GM19324 (cell line): Measurements from ENCODE around the gene RELA.
A peak's percentile ranks its signal among the peaks of the same experiment; 100 is the strongest.
"Not testable (repeated sequence)": the region's sequence is repeated elsewhere in the genome, so short reads cannot be mapped to it uniquely, and the experiment has no call there.

Experiments used
- ATAC-seq: cut with Tn5 transposase; IDR thresholded peaks from one replicate; pipeline ENCODE4 v1.9.1; 2021; ENCODE audit warnings: mild to moderate bottlenecking, moderate library complexity; ENCODE audit not compliant: unreplicated experiment, low FRiP score

RELA gene

DNA sequence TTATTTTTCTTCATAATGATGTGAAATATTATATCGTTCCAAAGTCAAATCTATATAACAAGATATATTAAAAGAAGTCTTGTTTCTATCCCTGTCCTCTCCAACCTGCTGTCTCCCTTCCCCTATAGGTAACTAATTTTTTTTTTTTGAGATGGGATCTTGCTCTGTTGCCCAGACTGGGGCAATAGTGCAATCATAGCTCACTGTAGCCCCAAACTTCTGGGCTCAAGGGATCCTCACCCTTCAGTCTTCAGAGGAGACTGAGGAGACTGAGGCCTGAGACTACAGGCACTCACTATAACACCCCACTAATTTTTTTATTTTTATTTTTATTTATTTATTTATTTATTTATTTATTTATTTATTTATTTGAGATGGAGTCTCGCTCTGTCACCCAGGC is 10.3 kb upstream of the RELA start:
- ATAC-seq, result no peak

DNA sequence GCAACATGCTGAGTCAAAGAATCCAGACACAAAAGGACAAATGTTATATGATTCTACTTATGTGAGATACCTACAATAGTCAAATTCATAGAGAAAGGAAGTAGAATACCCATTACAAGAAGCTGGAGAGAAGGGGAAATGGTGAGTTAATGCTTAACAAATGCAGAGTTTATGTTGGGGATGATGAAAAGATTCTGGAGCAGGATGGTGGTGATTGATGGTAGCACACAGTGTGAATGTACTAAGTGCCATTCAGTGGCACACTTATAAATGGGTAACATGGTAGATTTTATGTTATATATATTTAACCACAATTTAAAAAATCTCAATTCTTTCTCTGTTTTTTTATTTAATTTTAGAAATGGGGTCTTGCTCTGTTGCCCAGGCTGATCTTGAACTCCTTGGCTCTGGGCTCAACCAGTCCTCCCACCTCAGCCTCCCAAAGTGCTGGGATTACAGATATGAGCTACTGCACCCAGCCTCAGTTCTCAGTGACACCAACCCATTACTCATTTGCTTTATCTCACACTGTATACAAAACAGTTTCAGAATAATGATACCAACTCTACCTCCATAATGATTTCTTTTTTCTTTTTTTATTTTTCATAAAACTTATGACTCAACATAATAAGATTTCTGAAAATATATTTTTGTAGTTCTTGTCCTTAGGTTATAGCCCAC is 9.6 kb upstream of the RELA start:
- no peak for ATAC-seq

DNA sequence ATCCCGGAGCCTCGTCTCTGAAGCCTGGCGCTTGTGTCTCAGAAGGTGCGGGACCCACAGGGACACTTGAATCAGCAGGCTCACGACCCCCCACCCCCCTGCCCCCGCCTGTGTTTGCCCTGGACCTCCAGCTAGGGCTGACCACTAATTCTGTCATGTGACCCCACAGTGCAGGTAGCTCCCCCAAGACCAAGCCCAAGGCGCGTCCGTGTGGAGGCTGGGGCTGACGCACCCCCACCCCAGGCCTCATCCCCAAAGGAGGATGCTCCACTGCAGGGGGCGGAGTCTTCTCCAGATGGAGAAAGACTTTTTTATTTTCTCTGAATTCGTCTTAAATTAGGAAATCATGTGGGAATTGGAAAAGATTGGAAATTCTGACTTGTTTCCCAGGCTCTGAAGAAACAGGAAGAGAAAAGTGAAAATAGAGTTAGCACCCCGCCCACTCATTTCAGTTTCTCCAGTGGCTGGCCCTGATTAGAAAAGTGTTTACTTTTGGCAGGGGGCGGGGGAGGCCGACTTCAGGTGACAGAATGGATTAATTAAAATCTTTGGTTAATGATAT is 1.0 kb upstream of the RELA start:
- ATAC-seq, result no peak

DNA sequence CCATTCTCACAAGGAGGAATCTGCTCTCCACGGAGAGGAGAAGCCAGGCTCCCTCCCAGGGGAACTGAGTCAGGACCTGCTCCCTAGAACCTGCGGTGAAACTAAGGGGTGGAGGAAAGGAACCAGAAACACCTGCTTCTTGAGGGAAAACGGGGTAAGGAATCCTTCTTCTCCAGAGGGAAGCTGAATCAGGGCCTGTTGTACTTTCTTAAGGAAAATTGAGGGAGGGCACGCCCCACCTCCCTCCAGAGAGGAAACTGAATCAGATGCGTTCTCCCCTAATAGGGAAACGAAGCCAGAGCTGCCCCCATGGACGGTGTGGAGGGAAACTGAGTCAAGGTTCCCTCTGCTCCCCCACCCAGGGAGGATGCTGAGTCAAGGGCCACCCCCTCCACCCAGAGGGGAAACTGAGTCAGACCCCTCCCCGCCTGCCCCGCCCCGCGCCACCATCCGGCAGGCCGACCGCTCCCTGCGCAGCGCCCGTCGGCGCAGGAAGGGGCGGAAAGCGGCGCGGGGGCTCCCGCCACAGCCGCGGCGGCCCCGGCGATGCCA is 393 bp downstream of the RELA start:
- no peak for ATAC-seq

DNA sequence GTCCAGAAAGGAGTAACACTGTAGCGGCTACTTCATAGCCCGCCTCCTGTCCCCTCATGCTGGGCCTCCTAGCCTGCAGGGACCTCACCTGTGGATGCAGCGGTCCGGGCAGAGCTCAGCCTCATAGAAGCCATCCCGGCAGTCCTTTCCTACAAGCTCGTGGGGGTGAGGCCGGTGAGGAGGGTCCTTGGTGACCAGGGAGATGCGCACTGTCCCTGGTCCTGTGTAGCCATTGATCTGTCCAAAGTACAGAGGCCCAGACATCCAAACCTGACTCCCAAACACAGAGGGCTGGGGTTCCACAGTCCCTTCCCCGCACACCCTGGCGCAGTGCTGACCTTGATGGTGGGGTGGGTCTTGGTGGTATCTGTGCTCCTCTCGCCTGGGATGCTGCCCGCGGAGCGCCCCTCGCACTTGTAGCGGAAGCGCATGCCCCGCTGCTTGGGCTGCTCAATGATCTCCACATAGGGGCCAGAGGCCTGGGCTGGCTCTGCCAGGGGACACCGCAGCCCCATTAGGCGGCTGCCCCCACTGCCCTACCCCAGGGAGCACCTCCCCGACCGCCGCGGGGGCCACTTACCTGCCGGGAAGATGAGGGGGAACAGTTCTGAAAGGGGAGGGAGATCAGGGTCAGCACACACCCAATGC is 993 bp downstream of the RELA start:
- no peak for ATAC-seq

DNA sequence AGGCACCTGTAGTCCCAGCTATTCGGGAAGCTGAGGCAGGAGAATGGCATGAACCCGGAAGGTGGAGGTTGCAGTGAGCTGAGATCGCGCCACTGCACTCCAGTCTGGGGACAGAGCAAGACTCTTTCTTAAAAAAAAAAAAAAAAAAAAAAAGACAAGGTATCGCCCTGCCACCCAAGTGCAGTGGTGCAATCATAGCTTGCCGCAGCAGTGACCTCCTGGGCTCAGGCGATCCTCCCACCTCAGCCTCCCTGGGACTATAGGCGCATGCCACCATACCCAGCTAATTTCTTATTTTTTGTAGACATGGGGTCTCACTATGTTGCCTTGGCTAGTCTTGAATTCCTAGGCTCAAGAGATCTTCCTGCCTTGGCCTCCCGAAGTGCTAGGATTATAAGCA is 1.8 kb downstream of the RELA start:
- not testable (repeated sequence) for ATAC-seq

DNA sequence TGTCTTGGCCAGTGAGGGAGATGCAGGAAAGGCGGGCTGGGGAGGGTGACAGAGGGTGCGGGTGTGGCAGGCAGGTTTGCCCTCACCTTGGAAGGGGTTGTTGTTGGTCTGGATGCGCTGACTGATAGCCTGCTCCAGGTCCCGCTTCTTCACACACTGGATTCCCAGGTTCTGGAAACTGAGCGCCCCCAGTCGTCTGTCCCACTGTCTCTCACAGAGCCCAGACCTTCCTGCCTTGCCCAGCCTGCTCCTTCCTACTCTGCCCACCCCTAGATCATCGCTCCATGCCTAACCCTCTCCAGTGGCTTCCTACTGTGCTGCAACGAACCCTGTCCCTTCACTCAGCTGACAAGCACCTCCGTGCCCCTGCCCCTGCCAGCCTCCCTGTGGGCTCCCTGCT is 2.7 kb downstream of the RELA start:
- ATAC-seq, result no peak

DNA sequence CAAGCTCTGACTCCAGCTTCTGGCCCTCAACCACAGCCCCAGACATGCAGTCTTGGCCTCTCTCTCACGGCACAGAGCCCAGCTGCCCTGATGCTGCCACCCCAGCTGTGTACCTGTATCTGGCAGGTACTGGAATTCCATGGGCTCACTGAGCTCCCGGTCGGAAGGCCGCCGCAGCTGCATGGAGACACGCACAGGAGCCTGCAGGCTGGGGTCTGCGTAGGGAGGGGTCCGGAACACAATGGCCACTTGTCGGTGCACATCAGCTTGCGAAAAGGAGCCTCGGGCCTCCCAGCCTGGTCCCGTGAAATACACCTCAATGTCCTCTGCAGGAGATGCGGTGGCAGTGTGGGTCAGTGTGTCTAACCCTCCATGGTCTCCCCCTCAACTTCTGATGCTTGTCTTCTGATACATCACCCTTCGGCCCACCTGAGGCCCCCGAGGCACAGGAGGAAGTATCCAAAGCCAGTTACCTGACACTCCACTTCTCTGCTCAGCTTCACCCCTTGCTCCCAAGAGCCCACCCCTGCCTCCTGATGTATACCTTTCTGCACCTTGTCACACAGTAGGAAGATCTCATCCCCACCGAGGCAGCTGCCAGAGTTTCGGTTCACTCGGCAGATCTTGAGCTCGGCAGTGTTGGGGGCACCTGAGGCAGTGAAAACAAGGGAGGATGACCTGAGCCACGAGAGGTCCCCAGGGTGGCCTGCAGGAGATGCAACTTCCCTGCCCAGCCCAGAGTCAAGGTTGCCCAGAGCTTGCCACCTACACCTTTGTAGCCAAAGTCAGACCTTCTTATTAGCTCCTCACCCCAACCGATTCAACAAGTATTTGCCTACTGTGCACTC is 4.3 kb downstream of the RELA start:
- ATAC-seq, result no peak

DNA sequence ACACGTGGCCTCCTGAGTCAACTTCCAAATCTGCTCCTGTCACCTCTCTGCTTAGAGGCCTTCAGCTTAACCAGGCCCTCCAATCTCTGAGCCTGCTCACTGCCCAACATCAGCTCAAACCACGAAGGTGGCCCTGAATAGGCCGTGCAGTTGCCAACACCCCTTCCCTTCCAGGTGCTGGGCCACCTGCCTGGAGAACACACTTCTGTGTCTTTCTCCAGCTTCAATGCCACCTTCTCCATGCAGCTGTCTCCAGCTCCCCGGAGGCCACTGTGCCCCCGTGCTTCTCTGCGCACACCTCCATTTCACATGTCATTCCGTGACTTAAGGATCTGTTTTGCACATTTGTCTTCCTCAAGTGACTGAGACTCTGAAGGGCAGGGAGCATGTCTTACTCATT is 5.3 kb downstream of the RELA start:
- no peak for ATAC-seq

DNA sequence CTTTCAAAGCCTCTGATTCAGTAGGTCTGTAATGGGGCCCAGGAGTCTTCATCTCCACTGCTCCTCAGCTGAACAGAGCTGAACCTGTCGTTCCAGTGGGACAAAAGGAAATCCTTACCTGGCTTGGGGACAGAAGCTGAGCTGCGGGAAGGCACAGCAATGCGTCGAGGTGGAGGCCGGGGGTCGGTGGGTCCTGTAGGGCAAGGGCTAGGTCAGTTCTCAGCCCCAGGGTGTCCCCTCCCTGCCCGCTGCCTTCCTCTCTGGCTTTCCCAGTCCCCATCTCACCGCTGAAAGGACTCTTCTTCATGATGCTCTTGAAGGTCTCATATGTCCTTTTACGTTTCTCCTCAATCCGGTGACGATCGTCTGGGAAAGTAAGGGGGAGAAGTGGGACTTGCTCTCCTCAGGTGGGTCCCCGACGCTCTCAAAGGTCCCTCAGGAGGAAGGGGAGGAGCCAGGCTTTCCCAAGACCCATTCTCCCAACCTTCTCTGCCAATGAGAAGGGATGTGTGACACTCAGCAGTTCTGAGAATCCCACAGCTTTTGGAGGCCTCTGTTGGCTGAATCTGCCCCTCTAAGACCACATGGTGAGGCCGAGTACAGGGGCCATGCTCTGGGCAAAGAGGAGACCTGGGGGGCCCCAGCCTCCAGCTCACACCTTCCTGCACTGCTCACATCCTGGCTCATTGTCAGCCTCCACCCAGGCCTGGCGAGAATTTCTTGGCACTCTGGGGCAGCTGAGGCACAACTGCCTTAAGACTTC is 7.0 kb downstream of the RELA start:
- ATAC-seq, result no peak

DNA sequence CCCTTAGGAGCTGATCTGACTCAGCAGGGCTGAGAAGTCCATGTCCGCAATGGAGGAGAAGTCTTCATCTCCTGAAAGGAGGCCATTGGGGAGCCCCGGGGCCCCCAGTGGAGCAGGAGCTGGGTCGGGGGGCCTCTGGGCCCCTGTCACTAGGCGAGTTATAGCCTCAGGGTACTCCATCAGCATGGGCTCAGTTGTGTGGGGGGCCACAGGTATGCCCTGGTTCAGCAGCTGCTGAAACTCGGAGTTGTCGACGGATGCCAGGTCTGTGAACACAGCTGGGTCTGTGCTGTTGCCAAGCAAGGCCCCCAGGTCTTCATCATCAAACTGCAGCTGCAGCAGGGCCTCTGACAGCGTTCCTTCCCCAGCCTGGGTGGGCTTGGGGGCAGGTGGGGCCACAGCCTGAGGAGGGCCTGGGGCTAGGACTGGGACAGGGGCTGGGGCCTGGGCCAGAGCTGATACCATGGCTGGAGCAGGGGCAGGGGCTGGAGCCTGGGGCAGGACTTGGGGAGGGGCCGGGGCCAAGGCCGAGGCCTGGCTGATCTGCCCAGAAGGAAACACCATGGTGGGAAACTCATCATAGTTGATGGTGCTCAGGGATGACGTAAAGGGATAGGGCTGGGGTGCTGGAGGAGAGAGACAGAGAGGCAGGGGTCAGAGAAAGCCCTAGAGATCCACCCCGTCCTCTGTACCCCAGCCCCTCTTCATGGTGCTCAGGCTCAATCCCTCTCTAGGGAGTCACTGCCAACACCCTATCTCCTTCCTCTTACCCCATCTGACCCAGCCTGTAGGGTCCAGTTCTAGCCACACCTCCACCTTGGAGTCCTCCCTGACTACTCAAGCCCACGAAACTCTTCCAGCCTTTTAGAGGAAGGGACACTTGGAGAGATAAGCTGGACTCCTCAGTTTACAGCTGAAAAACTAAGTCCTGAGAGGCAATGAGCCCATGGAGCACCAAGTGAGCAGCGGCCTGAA is 8.1 kb downstream of the RELA start:
- no peak for ATAC-seq

DNA sequence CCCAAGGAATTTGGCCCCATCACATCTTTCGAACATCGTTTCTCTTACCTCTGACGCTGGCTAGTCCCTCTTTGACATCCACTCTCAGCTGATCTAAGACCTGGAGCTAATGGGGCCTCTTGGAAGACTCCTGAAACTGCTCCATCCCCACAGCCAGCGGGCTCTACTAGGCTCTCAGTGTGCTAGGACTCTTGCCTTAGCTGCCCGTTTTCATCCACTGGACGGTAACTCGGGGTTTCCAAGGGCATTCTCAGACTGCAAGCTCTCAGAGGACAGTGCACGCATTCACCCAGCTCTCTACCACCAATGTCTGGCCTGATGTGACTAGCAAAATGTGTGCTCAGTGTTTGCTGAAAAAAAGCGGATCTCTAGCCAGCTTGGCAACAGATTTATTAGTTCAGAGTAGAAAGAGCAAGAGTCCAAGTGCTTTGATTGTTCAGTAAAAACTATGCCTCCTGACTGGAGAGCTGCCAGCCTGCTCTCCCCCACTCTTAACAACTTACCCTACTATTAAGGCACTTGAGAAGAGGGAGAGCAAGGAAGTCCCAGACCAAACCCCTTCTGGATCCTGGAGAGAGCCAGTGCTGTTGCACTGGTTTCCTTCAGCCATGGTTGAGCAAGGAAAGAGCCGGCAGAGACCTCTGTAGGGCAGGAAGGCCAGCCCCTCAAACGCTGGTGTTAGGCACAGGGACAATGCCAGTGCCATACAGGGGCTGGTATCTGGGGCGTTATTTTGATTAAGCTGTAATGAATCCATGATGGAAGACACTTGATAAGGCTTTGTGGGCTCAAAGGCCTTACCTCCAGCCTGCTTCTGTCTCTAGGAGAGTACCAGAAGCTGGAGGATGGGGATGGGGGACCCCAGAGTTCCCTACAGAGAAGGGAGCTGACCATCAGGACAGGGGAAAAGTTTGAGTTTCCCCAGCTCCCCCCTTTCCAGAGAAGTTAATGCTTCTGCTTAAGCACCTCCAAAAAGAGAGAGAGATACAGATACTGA is 9.2 kb downstream of the RELA start:
- ATAC-seq, result no peak

DNA sequence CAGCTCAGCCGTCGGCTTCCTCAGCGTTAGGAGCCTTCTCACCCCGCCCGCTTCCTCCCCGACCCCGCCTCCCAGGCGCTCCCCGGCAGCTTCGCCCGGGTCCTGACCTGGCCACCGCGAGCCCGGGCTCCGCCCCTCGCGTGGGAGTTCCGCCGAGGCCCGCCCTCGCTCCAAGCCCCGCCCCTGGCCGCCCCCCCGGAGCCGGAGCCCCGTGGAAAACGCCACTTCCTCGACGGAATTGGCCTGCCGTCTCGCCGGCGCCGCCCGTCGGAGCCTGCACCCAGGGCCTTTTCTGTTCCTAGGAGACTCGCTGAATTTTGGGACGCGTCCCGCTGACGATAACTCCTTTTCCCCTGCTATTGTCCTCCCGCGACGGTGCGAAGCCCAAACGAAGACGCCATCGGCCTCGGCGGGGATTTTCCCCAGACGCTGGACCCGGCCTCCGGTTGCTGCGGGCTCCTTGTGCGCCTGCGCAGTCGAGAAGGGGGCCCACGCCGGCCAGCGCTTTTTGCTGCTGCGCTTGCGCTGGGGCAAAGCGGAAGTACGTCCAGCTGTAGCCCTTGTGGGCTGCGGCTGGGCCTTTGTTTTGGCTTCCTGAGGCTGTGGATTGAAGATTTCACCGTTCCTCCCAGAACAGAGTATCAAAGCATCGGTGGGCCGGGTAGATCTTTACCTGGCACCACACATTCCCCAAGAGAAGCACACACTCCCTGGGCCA is 10.0 kb downstream of the RELA start:
- peak; percentile 88 for ATAC-seq

DNA sequence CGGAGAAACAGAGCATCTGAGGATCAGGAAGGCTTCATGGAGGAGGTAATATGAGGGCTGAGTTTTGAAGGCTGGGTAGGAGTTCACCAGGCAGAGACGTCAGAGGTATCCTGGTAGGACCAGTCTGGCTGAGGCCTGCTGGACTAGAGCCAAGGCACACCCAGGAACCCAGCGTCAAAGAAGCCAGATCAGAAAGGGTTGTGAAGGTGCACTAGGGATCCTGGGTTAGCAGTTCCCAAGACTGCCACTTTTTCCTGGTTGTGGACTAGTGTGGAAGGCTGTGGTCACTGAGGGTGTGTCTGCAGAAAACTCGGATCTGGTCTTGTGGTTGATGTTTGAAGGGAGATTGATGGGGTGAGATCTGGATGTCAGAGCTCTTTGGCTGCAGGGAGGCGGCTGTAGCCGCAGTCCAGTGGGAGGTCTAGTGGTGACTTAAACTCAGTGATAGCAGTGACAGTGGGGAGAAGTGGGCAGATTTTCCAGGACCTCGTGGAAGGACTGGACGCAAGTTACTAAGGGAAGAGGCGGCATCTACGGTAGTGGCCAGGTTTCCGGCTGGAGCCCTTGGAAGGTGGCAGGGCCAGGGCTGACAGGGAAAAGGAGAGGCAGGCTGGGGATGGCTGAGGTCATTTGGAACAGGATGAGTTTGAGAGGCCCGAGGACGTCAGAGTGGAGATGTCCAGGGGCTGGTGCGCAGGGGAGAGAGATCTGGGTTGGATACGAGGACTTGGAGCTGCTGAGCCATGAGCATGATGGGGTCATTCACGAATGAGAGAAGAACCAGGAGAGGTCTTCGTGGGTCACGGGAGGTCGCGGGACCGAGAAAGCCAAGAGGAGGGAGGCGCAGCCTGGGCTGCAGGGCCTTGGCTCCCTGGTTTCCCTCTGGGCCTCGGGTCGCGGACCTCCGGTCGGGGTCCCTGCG is 10.9 kb downstream of the RELA start:
- ATAC-seq, result no peak

DNA sequence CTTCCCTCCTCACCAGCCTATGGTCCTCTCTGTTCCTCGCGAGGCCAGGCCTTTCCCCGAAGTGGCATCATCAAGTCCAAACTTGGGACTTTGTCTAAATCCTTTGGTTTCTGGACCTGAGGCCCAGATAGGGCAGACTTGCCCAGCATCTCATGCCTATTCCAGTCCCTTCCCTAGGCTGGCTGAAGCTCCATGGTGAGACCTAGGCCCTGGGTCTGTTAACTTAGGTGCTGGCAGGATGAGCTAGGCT is 11.5 kb downstream of the RELA start:
- ATAC-seq, result no peak

DNA sequence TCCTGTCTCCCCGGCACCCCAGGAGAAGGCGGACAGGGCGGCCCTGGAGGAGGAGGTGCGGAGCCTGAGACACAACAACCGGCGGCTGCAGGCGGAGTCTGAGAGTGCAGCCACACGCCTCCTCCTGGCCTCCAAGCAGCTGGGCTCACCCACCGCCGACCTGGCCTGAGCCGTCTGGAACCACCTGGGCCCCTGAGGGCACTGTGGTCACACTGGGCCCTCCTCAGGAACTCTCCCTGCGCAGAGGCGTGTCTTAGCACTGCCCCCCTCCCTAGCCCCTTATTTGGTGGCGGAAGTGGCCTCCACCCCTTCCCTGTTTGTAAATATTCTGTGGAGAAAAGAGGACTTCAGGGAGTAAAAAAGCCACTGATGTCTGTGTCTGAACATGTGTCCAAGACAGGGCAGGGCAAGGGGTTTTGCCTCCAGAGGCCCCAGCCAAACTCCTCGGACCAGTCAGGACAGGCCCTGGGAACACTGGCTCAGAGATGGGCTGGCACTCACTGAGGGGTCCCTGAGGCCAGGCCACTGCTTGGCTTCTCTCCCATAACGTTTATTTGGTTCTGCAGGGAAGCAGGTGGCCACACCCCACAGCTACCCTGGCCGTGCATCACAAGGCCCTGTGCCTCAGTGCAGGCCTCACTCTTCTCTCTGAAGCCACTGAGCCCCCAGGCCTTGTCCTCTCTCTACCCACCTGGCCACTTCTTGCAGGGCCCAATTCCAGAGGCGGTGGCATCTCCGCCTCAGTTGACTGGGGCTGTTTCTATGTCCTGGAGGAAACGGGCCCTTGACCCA is 12.0 kb downstream of the RELA start:
- no peak for ATAC-seq
